Activated CD4-positive, CD25-positive, alpha-beta regulatory T cell (primary cell): ENCODE results near the gene KRTAP17-1.
A peak's percentile ranks its signal among the peaks of the same experiment; 100 is the strongest.

Source experiments
- DNase-seq, 4 experiments: peaks; one replicate each; lab custom pipeline; 2025; lab: John Stamatoyannopoulos, UW

Gene KRTAP17-1

DNA sequence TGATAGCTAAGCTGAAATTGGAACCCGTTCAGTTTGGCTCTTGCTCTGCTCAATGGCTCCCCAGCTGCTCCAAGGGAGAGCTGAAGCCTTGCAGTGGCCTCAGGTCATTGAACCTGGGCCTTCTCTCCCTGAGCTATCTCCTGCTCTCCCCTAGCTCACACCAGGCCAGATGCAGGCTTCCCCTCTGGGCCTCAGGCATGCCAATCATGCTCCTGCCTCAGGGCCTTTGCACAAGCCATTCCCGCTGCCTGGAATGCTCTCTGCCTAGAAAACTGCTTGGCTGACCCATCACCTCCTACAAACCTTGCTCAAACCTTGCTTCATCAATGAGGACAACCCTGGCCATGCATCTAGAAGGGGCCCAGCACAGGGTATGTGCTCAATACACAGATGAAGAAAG, 16.7 kb upstream of the KRTAP17-1 start:
- DNase-seq, result no peak

DNA sequence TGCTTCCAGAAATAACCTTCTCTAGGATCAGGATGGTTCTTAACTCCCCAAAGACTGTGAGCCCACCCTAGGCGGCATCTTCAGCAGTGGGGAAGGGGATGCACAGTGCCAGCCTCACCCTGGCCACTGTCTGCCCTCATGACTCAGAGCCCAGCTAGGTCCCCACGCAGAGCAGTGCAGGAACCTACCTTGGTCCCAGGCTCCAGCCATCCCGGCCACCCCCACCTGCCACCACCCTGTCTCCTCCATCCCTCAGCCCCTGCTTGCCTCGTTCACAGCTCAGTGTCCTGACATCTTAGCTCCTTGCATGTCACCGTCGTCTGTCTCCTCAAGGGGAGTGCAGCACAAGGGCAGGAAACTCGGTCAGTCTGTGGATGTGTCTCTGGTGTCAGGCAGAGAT, 16.1 kb upstream of the KRTAP17-1 start:
- no peak for DNase-seq

GRCh38 chr17:41329279-41329948, 13.9 kb upstream of the KRTAP17-1 start:
- DNase-seq, result no peak

DNA sequence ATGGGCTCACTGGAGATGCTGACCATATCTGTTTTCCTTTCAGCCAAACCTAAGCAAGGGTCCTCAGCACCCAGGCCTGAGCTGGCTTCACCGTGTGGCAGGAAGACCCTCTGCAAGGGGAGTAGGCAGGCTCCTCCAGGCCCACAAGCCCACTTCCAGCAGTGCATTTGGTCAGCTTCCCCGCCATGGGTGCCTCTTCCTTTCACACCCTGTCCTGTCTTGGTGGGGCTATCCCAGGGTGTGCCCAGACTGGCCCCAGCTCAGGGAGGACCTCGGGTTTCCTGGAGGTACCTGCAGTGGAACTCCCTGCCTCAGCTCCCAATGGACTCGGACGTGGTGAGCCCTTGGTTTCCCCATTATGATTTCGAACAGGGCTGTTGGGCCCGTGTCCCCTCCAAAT, 12.7 kb upstream of the KRTAP17-1 start:
- DNase-seq, result no peak

DNA sequence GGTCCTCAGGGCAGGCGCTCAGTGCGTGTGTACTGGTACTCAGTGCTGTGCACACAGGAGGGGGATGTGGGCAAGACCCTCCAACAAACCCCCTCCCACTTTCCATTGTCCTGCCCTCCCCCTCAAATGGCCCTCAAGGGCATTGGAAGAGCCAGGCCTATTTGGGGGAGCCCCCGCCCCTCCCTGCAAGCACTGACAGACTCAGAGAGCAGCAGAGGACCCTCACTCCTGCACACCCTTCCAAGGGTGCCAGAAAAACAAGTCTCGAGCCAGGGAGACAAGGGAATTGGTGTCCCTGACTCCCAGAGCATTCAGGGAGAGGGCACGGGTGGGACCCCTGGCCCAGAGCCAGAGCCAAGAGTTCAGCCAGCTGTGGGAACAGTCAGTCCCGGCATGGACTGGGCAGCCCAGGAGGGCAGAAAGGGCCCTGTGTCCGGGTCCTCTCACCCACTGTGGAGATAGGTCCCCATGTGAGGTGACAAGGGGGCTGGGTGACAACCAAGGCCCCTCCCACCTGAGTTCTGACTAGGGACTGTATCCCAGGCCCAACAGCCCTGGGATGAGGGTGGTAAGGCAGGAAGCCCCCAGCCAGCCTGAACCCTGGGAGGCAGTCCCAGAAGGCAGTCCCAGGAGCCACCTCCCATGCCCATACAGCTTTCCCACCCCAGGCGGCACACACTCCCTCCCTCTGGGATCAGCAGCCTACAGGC, 12.1 kb upstream of the KRTAP17-1 start:
- DNase-seq, result no peak

GRCh38 chr17:41326173-41327145, 10.9 kb upstream of the KRTAP17-1 start:
- no peak for DNase-seq

DNA sequence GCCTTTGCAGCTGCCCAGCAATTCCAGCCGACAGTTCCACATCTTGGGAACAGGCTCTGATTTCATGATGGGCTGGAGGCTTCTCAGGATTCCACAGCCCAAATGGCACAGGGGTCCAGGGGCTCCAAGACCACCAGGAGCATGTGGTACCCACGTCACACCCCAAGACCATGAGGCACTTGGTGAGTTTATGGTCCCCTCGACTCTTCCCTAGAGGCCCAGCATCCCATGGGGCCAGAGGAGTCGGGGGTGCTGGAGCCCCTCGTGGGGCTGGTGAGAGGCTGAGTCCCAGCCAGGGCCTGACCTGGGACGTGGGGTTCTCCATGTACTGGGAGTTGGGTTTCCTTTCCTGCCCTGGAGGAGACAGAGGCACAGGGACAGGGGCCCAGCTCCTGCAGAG, 10.1 kb upstream of the KRTAP17-1 start:
- no peak for DNase-seq

DNA sequence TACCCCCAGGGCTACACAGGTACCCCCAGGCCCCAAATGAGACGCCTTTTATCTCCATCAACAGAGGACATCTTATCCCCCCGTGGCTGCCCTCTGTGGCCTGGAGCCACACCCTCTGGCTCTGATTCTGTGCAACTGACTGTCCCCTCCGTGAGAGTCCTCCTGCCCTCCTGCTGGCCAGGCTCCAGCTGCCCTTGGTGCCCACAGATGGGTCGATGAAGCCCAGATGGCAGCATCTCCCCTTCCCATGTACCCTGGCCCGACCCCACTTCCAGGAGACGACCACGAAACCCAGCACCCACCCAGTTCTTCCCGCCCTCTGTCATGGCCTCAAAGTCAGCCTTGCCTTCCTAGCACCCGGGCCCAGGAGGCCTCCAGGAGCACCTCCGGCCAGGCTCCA, 9.6 kb upstream of the KRTAP17-1 start:
- no peak for DNase-seq

DNA sequence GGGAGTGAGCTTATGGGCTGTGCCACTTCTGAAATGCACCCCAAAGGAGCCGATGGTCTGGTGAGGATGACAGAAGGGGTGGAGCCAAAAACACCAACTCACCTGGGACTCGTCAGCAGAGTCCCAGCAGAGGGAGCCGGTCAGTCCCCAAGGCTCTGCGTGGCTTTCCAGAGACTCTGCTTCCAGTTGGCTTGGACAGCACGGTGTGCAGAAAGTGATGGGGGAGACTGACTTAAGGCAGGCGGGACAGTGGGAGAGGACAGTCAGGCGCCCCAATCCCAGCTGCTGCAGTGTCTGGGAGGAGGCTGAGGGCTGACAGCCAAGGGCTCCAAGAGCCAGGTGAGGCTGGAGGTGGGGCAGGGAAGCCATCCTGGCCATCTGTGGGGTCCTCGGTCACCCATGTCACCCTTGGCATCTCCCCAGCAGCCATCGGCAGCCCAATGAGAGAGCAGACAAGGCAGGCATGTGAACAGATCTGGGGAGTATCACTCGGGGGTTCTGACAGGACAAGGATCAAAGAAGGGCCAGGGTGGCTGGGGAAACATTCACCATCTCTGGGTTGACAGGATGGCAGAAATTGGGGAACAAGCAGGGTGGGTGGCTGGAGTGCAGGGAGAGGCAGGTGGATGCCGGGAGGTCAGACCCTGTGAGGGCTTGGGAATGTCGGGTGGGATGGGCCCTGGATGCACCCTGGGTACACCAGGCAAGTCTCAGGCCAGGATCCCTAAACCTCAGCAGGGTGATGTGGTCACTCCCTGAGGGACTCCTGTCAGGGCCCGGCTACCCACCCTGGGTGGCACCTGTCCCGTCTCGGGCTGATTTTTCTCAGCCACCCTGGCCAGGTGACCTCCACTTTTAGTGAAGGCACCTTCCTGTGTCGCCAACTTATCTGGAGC, 8.9 kb upstream of the KRTAP17-1 start:
- DNase-seq, result no peak

- DNase-seq, result no peak
These were observed 7.7 kb upstream of the KRTAP17-1 start for GRCh38 chr17:41322903-41323895.

DNA sequence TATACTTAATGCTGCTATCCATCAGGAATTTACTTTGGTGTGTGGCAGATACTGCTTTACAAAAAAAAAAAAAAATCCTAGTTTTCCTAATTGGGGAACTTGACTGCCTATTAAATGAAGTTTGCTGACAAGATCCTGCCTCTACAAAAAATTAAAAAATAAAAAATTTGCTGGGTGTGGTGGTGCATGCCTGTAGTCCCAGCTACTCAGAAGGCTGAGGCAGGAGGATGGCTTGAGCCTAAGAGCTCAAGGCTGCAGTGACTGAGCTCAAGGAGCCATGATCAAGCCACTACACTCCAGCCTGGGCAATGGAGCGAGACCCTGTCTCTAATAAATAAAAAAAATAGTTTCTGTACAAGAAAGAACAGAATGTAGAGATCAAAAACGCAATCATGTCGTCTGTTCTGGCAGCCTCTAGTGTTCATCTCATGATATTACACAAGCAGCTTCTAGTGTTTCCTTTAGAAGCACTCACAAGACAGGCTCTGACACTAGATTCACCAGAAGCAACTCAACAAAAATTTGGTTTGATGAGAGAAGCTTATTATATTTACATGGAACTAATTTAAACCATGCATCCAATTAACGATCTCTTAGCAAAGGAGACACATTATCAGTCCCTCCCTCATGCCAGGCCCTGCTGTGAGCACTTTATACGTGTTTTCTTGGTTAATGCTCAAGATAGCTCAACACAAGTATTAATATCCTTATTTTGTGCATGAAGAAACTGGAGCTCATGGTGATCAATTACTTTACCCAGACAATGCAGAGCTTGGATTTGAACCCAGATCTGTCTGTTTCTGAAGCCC, 6.8 kb upstream of the KRTAP17-1 start:
- DNase-seq, result no peak

DNA sequence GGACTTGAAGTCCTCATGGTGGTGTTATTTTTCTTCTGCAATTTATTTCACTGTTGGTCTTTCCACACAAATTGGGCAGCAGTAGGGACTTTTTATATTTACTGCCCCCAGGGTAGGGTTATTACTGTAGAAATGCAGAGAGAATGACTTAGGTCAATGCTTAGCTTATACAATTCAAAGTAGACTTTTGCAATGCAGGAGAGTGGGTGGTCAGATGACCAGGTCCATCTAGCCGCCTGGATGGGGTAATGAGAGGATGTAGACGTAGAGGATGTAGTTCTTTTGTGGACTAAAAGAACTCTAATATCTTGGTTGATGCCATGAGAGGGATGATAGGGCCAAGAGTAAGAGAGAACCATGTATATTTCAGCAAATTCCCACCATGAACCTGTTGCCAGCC, 2.7 kb upstream of the KRTAP17-1 start:
- no peak for DNase-seq

DNA sequence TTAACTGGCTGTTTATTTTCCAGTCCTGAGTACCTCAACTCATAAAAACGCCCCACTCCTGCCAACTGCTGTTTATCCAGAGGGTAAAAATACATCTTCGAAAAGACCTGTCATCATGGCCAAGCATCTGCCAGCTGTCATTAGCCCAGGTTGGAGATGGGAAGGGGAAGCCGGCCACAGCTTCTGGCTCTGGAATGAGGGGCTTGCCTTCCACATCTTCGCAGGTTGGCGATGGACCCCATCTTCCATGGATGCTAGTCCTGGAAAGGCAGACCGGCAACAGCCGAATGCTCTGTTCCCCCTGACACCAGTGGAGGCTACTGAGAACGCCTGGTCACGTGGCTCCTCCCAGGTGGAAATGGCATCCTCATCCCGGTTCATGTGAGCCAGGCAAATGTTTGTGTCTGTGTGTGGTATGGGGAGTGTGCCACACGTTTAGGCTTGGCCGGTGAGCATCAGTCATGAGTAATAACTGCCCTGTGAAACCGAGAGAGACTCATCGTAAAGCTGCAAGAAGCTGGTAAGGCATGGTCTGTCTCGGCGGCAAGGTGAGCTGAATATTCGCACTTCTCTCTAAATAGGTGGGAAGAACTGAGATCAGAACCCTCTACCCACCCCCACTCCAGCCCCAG, 420 bp upstream of the KRTAP17-1 start:
- DNase-seq, result no peak

- no peak for DNase-seq
These were observed 4.4 kb downstream of the KRTAP17-1 start for GRCh38 chr17:41311111-41311510.

GRCh38 chr17:41308918-41309359, 6.6 kb downstream of the KRTAP17-1 start, which contains the start of gene KRTAP16-1:
TSS of gene KRTAP16-1 (minus strand) at chr17:41309309. CDS start at chr17:41309253, 56 bp downstream.
- DNase-seq, result peak in 2 of 4 experiments; percentile 54 to 57

DNA sequence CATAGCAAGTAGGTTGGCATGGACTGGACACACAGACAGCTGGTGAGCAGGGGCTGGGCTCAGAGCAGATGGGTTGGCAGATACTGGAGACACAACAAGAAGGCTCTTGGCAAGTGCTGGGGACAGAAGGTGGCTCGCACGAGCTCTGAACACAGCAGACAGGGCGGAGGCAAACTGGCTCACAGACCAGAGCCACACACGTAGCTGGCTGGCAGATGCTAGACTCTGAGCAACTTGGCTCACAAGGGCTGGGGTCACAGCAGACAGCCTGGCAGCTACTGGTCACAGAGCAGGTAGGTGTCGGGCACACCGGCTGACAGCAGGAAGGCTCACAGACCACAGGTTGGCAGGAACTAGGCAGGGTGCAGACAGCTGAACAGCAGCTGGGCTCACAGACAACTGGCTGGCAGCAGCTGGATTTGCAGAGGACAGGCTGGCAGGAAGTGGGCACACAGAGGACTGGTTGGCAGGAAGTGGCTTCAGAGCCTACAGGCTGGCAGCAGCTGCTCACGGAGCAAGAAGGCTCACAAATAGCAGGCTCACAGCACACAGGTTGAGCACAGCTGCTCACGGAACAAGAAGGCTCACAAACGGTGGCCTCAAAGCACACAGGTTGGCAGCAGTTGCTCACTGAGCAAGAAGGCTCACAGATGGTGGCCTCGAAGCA, 7.1 kb downstream of the KRTAP17-1 start:
- peak in 2 of 4 experiments; percentile 78 to 79 for DNase-seq

GRCh38 chr17:41307647-41308046, 7.9 kb downstream of the KRTAP17-1 start:
- no peak for DNase-seq

GRCh38 chr17:41304091-41304490, 11.4 kb downstream of the KRTAP17-1 start:
- DNase-seq, result no peak
